ENCODE data around the gene SLC22A23.

The SLC22A23 gene

GRCh38 chr6:3314621-3315467, 142.0 kb downstream of the SLC22A23 start:
- no peak for DNase-seq

GRCh38 chr6:3314176-3314575, 142.7 kb downstream of the SLC22A23 start:
- DNase-seq: no peak

GRCh38 chr6:3312604-3313231, 144.1 kb downstream of the SLC22A23 start:
- DNase-seq: no peak

GRCh38 chr6:3311826-3312225, 145.0 kb downstream of the SLC22A23 start:
- no peak for DNase-seq

GRCh38 chr6:3310703-3311102, 146.1 kb downstream of the SLC22A23 start:
- no peak for DNase-seq

- DNase-seq: no peak
Measured at GRCh38 chr6:3310051-3310448, 146.8 kb downstream of the SLC22A23 start.

GRCh38 chr6:3309391-3310050, 147.3 kb downstream of the SLC22A23 start:
- no peak for DNase-seq

- DNase-seq: no peak
Measured at GRCh38 chr6:3308106-3308505, 148.7 kb downstream of the SLC22A23 start.

GRCh38 chr6:3307436-3307835, 149.4 kb downstream of the SLC22A23 start:
- DNase-seq: no peak

- DNase-seq: no peak
Measured at GRCh38 chr6:3306848-3307247, 150.0 kb downstream of the SLC22A23 start.

- DNase-seq: no peak
Measured at GRCh38 chr6:3305831-3306230, 151.0 kb downstream of the SLC22A23 start.

GRCh38 chr6:3305216-3305565, 151.7 kb downstream of the SLC22A23 start:
- no peak for DNase-seq

- no peak for DNase-seq
Measured at GRCh38 chr6:3304500-3305215, 152.2 kb downstream of the SLC22A23 start.

- no peak for DNase-seq
Measured at GRCh38 chr6:3303795-3304411, 152.9 kb downstream of the SLC22A23 start.

GRCh38 chr6:3301506-3301905, 155.3 kb downstream of the SLC22A23 start:
- DNase-seq: no peak

- no peak for DNase-seq
Measured at GRCh38 chr6:3299221-3299620, 157.6 kb downstream of the SLC22A23 start.

- DNase-seq: no peak
Measured at GRCh38 chr6:3297909-3298308, 158.9 kb downstream of the SLC22A23 start.

GRCh38 chr6:3297006-3297405, 159.8 kb downstream of the SLC22A23 start:
- DNase-seq: no peak

GRCh38 chr6:3296537-3296936, 160.3 kb downstream of the SLC22A23 start:
- no peak for DNase-seq

GRCh38 chr6:3296078-3296477, 160.8 kb downstream of the SLC22A23 start:
- no peak for DNase-seq

- peak; percentile 32 for DNase-seq
Measured at GRCh38 chr6:3294921-3295871, 161.7 kb downstream of the SLC22A23 start.

GRCh38 chr6:3294396-3294795, 162.5 kb downstream of the SLC22A23 start:
- DNase-seq: no peak

Measured in NCI-H2227 treated with DMSO at 0.1 percent for 48 hours (cell line).